ENCODE results near the gene BCAT1. TPM values are rescaled to one million over a fixed set of nuclear protein-coding genes. Genes with fewer than 3 reads are reported as not detected.
A peak's percentile ranks its signal among the peaks of the same experiment; 100 is the strongest.
"Not testable (repeated sequence)": the region's sequence is repeated elsewhere in the genome, so short reads cannot be mapped to it uniquely, and the experiment has no call there.

Gene BCAT1
- polyA plus RNA-seq, 3 donors: 51.0 to 54.8 (median 53.9) TPM

DNA sequence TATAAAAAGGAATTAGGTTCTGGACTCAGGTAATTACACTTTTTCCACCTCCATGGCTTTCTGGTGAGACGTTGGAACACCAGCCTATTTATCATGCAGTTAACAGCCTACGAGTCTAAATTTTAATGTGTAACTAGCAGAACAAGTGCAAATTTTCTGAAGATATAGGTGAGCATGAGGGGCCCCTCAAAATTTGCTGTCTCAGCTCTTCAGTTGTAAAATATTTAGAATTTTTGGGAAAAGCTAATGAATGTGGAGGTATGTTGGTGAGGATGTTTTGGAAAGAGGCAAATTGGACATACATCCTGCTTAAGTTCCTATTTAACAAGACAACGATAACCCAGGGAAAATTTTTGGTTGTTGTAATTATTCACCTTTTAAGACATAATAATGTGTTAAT is 25.3 kb upstream of the BCAT1 start:
- no peak for DNase-seq (ENCODE audit: extremely low read depth in 1 of 11, low read depth in 9 of 11, low spot score in 4 of 11)

DNA sequence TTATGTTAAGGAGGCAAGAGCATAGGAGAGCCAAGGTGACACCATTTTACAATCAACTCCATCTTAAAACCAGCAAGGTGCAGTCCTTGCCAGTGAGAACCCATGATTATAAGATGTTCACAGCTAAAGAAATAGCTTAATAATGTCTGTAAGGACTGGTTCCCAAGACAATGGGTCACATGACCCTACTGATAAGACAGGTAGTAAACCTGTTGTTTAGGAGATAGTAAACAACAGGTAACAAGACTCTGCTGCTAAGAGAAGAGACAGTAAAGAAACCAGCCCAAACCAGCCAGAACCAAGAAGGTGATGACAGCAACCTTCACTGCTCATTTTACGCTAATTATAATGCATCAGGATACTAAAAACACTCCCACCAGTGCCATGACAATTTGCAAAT is 23.2 kb upstream of the BCAT1 start:
- no peak for DNase-seq (ENCODE audit: extremely low read depth in 1 of 11, low read depth in 9 of 11, low spot score in 4 of 11)

DNA sequence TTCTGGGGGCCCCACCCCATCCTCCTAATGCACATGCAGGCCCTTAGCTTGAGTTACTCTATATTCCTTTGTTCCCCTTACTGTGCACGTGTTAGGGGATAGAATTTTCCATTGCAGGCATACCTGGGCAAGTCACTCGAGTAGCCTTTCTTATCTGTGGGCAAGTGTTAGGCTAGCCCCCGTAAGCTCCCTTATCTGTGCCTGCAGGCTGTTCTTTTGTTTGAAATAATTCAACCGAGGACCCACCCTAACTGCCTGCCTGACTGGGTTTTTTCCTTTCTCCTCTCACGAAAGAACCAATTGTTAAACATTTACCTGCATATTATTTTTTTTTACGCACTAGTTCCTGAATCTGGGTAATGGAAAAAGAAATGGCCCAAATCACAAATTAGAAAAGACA is 21.3 kb upstream of the BCAT1 start:
- DNase-seq (ENCODE audit: extremely low read depth in 1 of 11, low read depth in 9 of 11, low spot score in 4 of 11): no peak

DNA sequence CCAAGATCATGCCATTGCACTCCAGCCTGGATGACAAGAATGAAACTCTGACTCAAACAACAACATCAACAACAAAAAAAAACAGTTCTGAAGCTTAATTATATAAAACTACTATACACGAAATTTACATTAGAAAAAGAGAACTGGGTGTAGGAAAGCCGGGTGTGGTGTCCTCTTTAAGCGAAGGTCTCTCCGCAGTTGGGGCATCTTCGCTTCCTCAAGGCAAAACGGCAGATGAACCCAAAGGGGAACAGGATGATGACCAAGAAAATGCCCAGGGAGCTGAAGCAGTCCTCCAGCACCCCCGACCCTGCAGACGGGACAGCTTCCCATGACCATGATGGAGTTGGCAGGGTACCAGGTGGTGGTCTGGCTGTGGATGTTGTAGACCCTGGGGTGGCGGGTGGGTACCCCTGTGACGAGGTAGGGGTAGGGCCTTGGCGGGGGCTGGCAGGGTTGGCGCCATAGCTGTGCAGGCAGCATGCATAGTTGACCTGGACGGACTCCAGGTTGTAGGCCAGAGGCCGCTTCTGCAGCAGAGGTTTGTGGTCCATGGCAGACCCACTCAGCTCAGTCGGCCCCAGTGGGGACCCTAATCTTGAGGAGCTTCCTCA is 18.2 kb upstream of the BCAT1 start:
- DNase-seq (ENCODE audit: extremely low read depth in 1 of 11, low read depth in 9 of 11, low spot score in 4 of 11): no peak

DNA sequence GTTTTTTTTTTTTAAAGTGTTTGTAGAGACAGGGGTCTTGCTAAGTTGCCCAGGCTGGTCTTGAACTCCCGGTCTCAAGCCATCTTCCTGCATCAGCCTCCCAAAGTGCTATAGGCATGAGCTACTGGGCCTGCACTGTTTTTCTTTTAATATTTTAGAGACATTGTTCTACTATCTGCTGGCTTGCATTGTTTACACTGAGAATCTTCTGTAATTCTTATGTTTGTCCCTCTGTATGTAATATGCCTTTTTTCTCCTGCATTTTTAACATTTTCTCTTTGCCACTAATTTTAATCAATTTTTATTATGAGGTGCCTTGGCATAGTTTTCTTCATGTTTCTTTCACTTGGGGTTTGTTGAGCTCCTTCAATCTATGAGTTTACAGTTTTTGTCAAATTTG is 15.4 kb upstream of the BCAT1 start:
- no peak for DNase-seq (ENCODE audit: extremely low read depth in 1 of 11, low read depth in 9 of 11, low spot score in 4 of 11)

DNA sequence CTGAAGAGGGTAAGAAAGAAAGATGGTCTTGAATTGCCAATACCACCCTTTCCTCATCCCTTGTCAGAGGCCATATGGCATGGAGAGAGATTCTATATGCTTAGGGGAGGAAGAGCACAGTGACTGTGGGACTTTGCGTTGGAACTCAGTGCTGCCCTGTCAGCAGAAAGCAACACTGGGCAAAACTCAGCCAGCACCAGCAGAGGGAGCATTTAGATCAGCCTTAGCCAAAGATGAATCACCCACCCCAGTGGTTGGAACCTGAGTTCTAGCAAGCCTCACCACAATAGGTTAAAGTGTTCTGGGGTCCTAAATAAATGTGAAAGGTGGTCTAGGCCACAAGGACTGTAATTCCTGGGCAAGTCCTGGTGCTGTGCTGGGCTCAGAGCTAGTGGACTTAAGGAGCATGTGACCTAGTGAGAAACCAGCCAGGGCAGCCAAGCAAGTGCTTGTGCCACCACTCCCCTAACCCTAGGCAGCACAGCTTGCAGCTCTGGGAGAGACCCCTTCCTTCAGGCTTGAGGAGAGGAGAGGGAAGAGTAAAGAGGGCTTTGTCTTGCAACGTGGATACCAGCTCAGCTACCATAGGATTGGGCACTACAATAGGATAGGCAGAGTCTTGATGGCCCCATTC is 11.4 kb upstream of the BCAT1 start:
- DNase-seq (ENCODE audit: extremely low read depth in 1 of 11, low read depth in 9 of 11, low spot score in 4 of 11): no peak

DNA sequence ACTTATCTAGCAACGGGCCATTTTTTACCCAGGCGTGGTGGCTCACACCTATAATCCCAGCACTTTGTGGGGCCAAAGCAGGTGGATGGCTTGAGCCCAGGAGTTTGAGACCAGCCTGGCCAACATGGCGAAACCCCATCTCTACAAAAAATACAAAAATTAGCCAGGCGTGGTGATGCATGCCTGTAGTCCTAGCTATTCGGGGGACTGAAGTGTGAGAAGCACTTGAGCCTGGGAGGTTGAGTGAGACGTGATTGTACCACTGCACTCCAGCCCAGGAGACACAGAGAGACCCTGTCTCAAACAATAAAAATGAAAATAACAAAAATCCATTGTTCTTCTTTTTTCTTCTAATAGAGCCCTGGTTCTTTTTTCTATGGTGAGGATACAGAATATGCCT is 7.5 kb upstream of the BCAT1 start:
- DNase-seq (ENCODE audit: extremely low read depth in 1 of 11, low read depth in 9 of 11, low spot score in 4 of 11): not testable (repeated sequence)

DNA sequence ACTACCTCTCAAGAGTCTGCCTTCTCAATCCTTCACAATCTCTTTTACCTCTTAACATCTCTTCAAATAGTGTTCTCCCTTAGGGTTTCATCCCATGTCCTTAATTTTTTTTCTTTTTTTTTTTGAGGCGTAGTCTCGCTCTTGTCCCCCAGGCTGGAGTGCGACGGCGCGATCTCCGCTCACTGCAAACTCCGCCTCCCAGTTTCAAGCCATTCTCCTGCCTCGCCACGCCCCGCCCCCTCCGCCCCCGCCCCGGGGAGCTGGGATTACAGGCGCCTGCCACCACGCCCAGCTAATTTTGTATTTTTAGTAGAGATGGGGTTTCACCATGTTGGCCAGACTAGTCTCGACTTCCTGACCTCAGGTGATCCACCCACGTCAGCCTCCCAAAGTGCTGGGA is 7.0 kb upstream of the BCAT1 start:
- DNase-seq (ENCODE audit: extremely low read depth in 1 of 11, low read depth in 9 of 11, low spot score in 4 of 11): no peak

DNA sequence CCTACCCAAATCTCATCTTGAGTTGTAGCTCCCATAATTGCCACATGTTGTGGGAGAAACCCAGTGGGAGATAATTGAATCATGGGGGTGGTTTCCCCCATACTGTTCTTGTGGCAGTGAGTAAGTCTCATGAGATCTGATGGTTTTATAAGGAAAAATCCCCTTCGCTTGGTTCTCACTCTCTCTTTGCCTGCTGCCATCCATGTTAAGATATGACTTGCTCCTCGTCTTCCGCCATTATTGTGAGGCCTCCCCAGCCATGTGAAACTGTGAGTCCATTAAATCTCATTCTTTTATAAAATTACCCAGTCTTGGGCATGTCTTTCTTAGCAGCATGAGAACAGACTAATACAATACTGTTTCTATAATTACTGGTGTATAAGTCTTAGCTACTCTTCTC is 6.5 kb upstream of the BCAT1 start:
- DNase-seq (ENCODE audit: extremely low read depth in 1 of 11, low read depth in 9 of 11, low spot score in 4 of 11): no peak

DNA sequence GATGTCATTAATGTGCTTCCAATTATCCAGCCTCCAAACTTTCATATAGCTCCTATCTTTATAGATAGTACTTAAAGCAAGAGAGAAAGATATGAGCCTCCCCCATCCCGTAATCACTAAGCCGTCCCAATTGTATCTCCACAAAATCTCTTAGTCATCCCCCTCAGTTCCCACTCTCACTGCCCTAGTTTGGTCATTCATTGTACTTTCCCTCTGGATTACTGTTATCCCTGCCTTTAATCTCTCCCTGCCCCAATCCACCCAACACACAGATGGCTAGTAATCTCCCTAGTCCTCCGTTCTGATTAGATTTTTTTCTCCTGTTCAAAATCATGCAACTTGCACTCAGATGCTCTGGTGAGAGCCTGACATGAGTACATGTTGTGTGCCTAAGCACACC is 5.4 kb upstream of the BCAT1 start:
- DNase-seq (ENCODE audit: extremely low read depth in 1 of 11, low read depth in 9 of 11, low spot score in 4 of 11): no peak

DNA sequence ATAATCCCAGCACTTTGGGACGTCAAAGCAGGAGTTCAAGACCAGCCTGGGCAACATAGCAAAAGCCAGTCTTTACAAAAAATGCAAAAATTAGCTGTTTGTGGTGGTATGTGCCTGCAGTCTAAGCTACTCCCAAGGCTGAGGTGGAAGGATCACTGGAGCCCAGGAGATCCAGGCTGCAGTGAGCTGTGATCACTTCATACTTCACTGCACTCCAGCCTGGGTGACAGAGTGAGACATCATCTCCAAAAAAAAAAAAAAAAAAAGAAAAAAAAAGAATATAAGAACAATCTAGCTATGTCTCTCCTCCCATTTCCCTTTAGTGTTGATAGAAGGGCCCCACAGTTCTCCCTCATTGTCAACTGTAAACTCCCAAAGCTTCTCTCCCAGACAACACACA is 3.5 kb upstream of the BCAT1 start:
- DNase-seq (ENCODE audit: extremely low read depth in 1 of 11, low read depth in 9 of 11, low spot score in 4 of 11): no peak

DNA sequence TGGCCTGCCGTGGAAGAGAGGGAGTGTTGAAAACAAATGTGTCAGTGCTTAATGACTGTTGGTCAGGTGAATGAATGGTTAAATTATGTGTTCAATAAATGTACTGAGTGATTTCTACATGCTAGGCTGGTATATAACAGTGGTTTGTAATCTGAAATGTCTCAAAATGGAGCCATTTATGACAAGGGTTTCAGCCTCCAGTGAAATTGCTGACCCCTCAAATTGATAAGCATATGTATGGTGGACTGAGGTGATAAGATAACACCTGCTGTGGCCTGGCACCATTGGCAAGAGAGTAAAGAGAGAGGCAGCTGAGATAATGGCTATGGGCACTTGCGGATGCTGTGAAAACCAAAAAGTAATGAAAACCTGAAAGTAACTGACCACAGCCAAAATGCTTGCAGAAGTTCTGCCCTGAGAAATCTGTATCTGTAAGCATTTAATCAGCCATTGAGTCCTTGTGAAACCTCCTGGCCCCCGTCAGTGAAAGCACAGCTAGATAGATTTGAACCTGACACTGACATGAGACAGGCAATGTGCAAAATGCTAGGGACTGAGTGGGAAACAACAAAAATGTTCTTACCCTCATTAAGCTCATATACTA is 1.4 kb upstream of the BCAT1 start:
- no peak for DNase-seq (ENCODE audit: extremely low read depth in 1 of 11, low read depth in 9 of 11, low spot score in 4 of 11)

DNA sequence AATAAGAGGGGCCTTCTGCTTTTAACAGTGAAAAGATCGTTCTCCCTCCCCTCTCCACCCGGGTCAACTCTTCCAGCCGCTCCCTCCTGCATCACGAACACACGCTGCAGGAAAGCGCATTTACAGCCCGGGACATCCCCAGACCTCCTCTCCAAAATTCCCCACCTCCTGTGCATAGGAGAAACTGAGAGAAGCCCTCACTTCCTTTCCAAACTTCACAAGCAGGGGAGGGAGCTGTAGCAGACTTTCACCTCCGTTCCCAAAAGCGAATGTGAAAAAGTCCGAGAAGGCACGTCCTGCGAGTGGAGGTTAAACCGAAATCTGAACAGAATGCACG is 513 bp downstream of the BCAT1 start:
- no peak for DNase-seq (ENCODE audit: extremely low read depth in 1 of 11, low read depth in 9 of 11, low spot score in 4 of 11)

DNA sequence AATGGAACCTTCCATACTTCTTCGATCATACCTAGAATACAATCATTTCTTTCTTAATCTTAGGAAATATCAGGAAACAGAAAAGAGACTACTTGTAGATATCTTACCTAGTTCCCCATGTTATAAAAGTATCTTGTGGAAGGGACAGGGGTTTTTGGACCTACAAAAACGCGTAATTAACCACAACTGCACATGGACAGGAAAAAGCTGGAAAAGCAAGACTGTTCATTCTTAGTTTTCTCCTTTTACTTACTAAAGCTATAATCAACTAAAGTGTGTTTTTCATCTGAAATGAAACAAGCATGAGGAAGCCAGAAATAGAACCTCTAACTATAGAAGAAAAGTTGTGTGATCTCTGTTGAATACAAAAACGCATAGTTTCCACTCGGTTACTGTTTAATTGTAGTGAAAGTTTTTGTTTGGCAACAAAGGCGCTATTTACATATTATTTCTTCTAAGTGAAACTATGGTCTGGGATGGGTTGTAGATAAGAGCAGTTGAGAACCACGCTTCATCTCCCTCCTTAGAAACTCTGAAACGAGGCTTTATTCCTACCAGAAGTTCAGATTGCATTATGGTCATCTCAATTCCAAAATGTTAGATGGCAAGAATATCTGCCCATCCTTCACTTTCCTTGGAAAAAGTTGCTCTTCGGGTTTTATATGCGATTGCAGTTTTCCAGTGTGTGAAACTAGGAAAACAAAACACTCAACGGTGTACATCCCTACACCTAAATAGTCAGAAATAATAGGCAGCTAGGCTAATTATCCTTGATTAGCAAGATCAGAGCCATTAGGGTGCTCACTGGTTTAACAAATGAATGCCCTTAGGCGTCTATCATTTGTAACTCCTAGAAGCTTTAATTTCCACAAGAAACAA is 1.1 kb downstream of the BCAT1 start:
- peak in 1 of 11 donors; percentile 15 for DNase-seq (ENCODE audit: extremely low read depth in 1 of 11, low read depth in 9 of 11, low spot score in 4 of 11)

DNA sequence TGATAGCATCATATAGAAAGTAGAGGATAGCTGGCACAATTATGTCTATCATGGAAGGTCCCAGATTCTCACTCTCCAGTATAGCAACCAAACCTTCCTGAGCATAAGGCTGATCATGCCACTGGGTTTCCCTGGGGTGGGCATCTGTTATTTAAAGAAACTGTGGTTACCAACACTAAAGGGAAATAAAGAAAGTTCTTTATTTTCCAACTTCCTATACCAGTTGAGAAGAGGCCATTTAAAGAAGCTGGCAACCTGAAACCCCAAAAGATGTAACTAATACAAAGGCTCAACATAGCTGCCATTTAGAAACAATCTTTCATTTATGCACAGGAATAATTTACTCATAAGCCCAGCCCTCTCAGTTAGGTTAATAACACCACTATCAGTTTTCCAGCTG is 3.1 kb downstream of the BCAT1 start:
- DNase-seq (ENCODE audit: extremely low read depth in 1 of 11, low read depth in 9 of 11, low spot score in 4 of 11): no peak

DNA sequence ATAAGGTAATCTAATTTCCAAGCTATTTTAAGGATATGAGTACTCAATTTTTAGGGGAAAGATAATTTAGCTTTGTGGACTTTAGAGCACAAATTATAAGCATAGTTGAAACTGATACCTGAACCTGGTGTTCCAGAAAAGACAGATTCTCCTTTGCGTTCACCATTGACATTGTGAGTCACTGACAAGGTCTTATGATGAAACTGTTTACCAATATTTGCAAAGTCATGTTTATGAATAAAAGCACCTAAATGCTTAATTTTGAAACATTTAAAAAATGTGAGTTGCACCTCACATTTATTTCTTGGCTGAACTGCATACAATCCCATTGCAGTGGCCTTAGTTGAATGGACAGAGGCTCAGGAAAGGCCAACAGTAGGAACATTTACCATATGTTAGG is 3.9 kb downstream of the BCAT1 start:
- no peak for DNase-seq (ENCODE audit: extremely low read depth in 1 of 11, low read depth in 9 of 11, low spot score in 4 of 11)

DNA sequence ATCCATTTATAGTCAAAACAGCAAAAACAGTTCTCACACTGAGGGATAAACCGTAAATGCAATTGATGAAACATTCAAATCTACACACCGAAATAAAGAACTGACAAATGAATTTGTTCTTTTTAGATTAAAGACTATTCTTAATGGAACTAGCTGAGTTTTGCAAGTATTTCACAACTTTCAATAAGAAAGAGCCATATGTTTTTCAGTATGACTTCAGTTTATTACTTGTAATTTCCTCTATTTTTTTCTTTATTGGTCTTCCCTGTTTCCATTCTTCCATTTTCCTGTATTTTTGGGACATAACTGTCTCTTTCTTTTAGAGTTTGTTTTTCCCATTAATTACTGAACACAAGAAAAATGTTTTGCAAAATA is 4.3 kb downstream of the BCAT1 start:
- no peak for DNase-seq (ENCODE audit: extremely low read depth in 1 of 11, low read depth in 9 of 11, low spot score in 4 of 11)

DNA sequence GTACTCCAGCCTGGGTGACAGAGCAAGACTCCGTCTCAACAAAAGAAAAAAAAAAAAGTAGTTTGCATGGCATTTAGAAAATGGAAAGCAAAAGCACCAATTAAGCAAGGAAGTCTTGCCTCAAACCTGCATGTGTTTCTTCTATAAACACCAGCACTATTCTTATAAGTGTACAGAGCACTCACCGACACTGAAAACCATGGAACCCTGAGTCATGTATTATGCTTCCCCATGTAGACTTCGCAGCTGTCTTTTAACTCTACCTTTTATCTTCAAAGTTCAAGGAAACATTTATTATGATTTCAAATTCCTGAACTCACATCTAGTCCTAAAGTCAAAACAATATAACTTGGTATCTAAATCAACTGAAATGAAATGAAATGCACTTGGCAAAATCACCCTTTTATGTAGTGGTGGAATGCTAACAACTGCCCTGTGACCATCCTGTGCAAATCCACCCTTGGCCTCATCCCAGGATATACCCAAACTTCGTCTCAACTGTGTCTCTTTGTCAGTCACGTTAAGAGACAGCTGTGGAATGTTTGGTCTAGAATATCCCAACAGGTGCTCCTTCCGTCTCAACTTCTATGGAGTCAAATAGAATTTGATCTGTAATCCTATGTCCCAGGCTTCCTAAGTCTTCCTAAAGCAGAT is 4.8 kb downstream of the BCAT1 start:
- no peak for DNase-seq (ENCODE audit: extremely low read depth in 1 of 11, low read depth in 9 of 11, low spot score in 4 of 11)

DNA sequence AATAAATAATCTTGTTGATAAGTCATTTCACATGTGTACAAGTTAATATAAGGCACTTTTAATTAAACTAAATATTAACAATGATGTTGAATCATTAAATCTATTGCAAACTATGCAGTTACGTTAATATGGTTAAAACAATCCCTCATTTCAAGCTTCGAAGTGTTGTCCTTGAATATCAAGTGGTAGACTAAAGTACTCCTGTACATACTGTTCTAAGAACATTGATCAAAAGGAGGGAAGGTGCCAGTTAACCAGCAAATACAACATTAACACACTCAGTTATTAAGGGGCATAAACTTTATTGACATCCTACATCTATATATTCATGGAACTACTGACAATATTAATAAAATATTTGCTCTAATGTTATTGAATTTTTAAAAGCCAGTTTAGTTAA is 8.7 kb downstream of the BCAT1 start:
- no peak for DNase-seq (ENCODE audit: extremely low read depth in 1 of 11, low read depth in 9 of 11, low spot score in 4 of 11)

DNA sequence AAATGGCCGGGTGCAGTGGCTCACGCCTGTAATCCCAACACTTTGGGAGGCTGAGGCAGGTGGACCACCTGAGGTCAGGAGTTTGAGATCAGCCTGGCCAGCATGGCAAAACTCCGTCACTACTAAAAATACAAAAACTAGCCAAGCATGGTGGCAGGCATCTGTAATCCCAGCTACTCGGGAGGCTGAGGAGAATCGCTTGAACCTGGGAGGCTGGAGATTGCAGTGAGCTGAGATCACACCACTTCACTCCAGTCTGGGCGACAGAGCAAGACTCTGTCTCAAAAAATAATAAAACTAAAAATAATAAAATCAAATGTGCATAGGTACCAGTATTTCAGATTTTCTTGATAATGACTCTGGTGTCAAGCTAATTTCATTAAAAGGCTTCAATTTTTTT is 9.3 kb downstream of the BCAT1 start:
- DNase-seq (ENCODE audit: extremely low read depth in 1 of 11, low read depth in 9 of 11, low spot score in 4 of 11): not testable (repeated sequence)
